SK-N-SH treated with all-trans-retinoic acid at 6 μM for 48 hours (cell line): Measurements from ENCODE around the gene KHNYN.

Source experiments
- ATAC-seq: fragments of 200-7000 bp; cut with Tn5 transposase; 3 replicates; pipeline ENCODE4 v1.9.1; 2020; ENCODE audit warnings: mild to moderate bottlenecking, moderate library complexity
- ARNTL ChIP-seq: fragments of 450-650 bp; formaldehyde crosslinking; IDR thresholded peaks from 2 replicates; pipeline ENCODE4 v1.5.0; 2020; ENCODE audit warnings: low read depth, mild to moderate bottlenecking, moderate library complexity, borderline replicate concordance
- BACH2 ChIP-seq: fragments of 250-450 bp; sonication (Bioruptor Pico); IDR thresholded peaks from 2 replicates; pipeline ENCODE4 v1.9.0; 2021; ENCODE audit warnings: mild to moderate bottlenecking, borderline replicate concordance
- CREB5 ChIP-seq: fragments of 250-450 bp; sonication (Bioruptor Pico); IDR thresholded peaks from 2 replicates; pipeline ENCODE4 v1.5.1; 2020; ENCODE audit warnings: low read depth, mild to moderate bottlenecking, moderate library complexity
- CSDC2 ChIP-seq: fragments of 250-450 bp; sonication (Bioruptor Pico); IDR thresholded peaks from 2 replicates; pipeline ENCODE4 v1.5.0; 2020; ENCODE audit warnings: mild to moderate bottlenecking, moderate library complexity
- CSRNP3 ChIP-seq: fragments of 250-450 bp; sonication (Bioruptor Pico); IDR thresholded peaks from 2 replicates; pipeline ENCODE4 v1.5.1; 2021; ENCODE audit warnings: mild to moderate bottlenecking, moderate library complexity
- ESRRG ChIP-seq: fragments of 250-450 bp; sonication (Bioruptor Pico); IDR thresholded peaks from 2 replicates; pipeline ENCODE4 v1.6.1; 2021; ENCODE audit warnings: mild to moderate bottlenecking
- ISL1 ChIP-seq: fragments of 250-450 bp; sonication (Bioruptor Pico); IDR thresholded peaks from 2 replicates; pipeline ENCODE4 v2.1.2; 2022; ENCODE audit warnings: mild to moderate bottlenecking, moderate library complexity
- PATZ1 ChIP-seq: fragments of 250-450 bp; sonication (Bioruptor Pico); IDR thresholded peaks from 2 replicates; pipeline ENCODE4 v1.8.0; 2020; ENCODE audit warnings: mild to moderate bottlenecking, moderate library complexity, borderline replicate concordance
- POU6F1 ChIP-seq: fragments of 250-450 bp; sonication (Bioruptor Pico); IDR thresholded peaks from 2 replicates; pipeline ENCODE4 v1.8.0; 2021; ENCODE audit warnings: low read depth, mild to moderate bottlenecking, moderate library complexity, borderline replicate concordance
- PPARA ChIP-seq: fragments of 250-450 bp; sonication (Bioruptor Pico); IDR thresholded peaks from 2 replicates; pipeline ENCODE4 v1.5.0; 2020; ENCODE audit warnings: mild to moderate bottlenecking, borderline replicate concordance
- RARB ChIP-seq: fragments of 250-450 bp; sonication (Bioruptor Pico); IDR thresholded peaks from 2 replicates; pipeline ENCODE4 v1.8.0; 2021; ENCODE audit warnings: mild to moderate bottlenecking, moderate library complexity
- SNAI2 ChIP-seq: fragments of 250-450 bp; sonication (Bioruptor Pico); IDR thresholded peaks from 2 replicates; pipeline ENCODE4 v1.5.0; 2020; ENCODE audit warnings: mild to moderate bottlenecking, moderate library complexity
- TCF4 ChIP-seq: fragments of 250-450 bp; sonication (Bioruptor Pico); IDR thresholded peaks from 2 replicates; pipeline ENCODE4 v1.8.0; 2021; ENCODE audit warnings: mild to moderate bottlenecking, moderate library complexity, borderline replicate concordance
- TSHZ2 ChIP-seq: fragments of 250-450 bp; sonication (Bioruptor Pico); IDR thresholded peaks from 2 replicates; pipeline ENCODE4 v1.5.0; 2020; ENCODE audit warnings: mild to moderate bottlenecking, moderate library complexity
- ZC3H10 ChIP-seq: fragments of 250-450 bp; sonication (Bioruptor Pico); IDR thresholded peaks from 2 replicates; pipeline ENCODE4 v1.5.1; 2021; ENCODE audit warnings: mild to moderate bottlenecking, moderate library complexity
- ZFP3 ChIP-seq: fragments of 250-450 bp; sonication (Bioruptor Pico); IDR thresholded peaks from 2 replicates; pipeline ENCODE4 v1.5.0; 2020; ENCODE audit warnings: mild to moderate bottlenecking, moderate library complexity
- ZFP30 ChIP-seq: fragments of 450-650 bp; formaldehyde crosslinking; IDR thresholded peaks from 2 replicates; pipeline ENCODE4 v1.5.0; 2022; ENCODE audit warnings: mild to moderate bottlenecking, moderate library complexity
- ZNF565 ChIP-seq: fragments of 450-650 bp; formaldehyde crosslinking; conservative IDR thresholded peaks from 2 replicates; pipeline ENCODE4 v1.5.0; 2020; ENCODE audit warnings: low read depth, mild to moderate bottlenecking, moderate library complexity
- ZNF70 ChIP-seq: fragments of 450-650 bp; formaldehyde crosslinking; IDR thresholded peaks from 2 replicates; pipeline ENCODE4 v1.5.0; 2020; ENCODE audit warnings: mild to moderate bottlenecking, moderate library complexity

KHNYN gene

GRCh38 chr14:24414077-24414476, 15.7 kb upstream of the KHNYN start:
- no peak for ATAC-seq
- TF ChIP-seq ZNF70 (CRISPR knock-in tag) = no peak
- no peak for TF ChIP-seq TSHZ2 (CRISPR knock-in tag)
- no peak for TF ChIP-seq ESRRG (CRISPR knock-in tag)
- TF ChIP-seq SNAI2 (CRISPR knock-in tag) = no peak
- TF ChIP-seq RARB (CRISPR knock-in tag) = no peak
- no peak for TF ChIP-seq BACH2 (CRISPR knock-in tag)
- TF ChIP-seq ZFP30 (CRISPR knock-in tag) = no peak
- no peak for TF ChIP-seq POU6F1 (CRISPR knock-in tag)
- no peak for TF ChIP-seq PATZ1 (CRISPR knock-in tag)
- no peak for TF ChIP-seq CSRNP3 (CRISPR knock-in tag)
- no peak for TF ChIP-seq TCF4 (CRISPR knock-in tag)
- no peak for TF ChIP-seq ARNTL (CRISPR knock-in tag)

- TF ChIP-seq ZNF565 (no peak), CSRNP3 (CRISPR knock-in tag) (no peak), CREB5 (CRISPR knock-in tag) (no peak), TCF4 (CRISPR knock-in tag) (no peak), ZC3H10 (CRISPR knock-in tag) (no peak), PATZ1 (CRISPR knock-in tag) (no peak), PPARA (CRISPR knock-in tag) (no peak), BACH2 (CRISPR knock-in tag) (no peak), ZFP3 (CRISPR knock-in tag) (no peak), CSDC2 (CRISPR knock-in tag) (no peak), ISL1 (no peak), TSHZ2 (CRISPR knock-in tag) (no peak), ZNF70 (CRISPR knock-in tag) (no peak)
- TF ChIP-seq, all 23 proteins: peak for 0
- no peak for ATAC-seq
Observed at GRCh38 chr14:24414732-24415420, 14.9 kb upstream of the KHNYN start.
